HCT116 (cell line): ENCODE results near the gene FOXP1. TPM values are rescaled to one million over a fixed set of nuclear protein-coding genes. Genes with fewer than 3 reads are reported as not detected.

Source experiments
- ATAC-seq: fragments of 200-7000 bp; cut with Tn5 transposase; 2 replicates; pipeline ENCODE4 v1.9.1; 2020; ENCODE audit warnings: mild to moderate bottlenecking, moderate library complexity
- BruUV-seq: library from RNA; stranded (reverse); fragments of 400-500 nt; replicated peaks from 2 replicates; lab custom pipeline; 2021; lab: Mats Ljungman, UMichigan
- CTCF ChIA-PET: fragments of 300-600 bp; sonication (Branson Sonifier 250); formaldehyde crosslinking; loops from one replicate; lab custom pipeline; 2021; ENCODE audit warnings: antibody characterized with exemption; lab: Charles Lee
- POLR2A ChIA-PET: fragments of 300-600, 350-600 bp; sonication (Branson Sonifier 250); formaldehyde crosslinking; loops from one replicate; lab custom pipeline; 2021; ENCODE audit warnings: antibody characterized with exemption; lab: Charles Lee
- RAD21 ChIA-PET, 2 experiments: fragments of 300-600 bp; sonication (Branson Sonifier 250); formaldehyde crosslinking; loops; one replicate each; lab custom pipeline; 2023; ENCODE audit warnings: low total read pairs in 2 of 2; ENCODE audit not compliant: uncharacterized antibody in 2 of 2, unreplicated experiment in 2 of 2, low non-redundant PET in 1 of 2; lab: Charles Lee
- DNase-seq: peaks from one replicate; pipeline ENCODE4 v3.0.0-alpha.2; 2010; ENCODE audit warnings: low read depth, low spot score
- H2AFZ ChIP-seq: fragments of 200-600 bp; shearing (Covaris generic), sonication (generic); 2 replicates; pipeline ENCODE4 v1.6.1; 2017; ENCODE audit warnings: low read depth, mixed run types, mixed read lengths, antibody characterized with exemption, low read length; ENCODE audit not compliant: poor library complexity, severe bottlenecking
- H3K27ac ChIP-seq: 2 replicates; pipeline ENCODE4 v1.5.1; 2012; ENCODE audit warnings: low read depth, low read length
- H3K27me3 ChIP-seq: fragments of 200-600 bp; sonication (generic); 2 replicates; pipeline ENCODE4 v1.6.1; 2016; ENCODE audit warnings: mixed run types, low read length, mixed read lengths; ENCODE audit not compliant: insufficient read depth
- H3K36me3 ChIP-seq, 2 experiments: fragments of 200-500 bp in 1 of 2; fragments of 200-600 bp in 1 of 2; sonication (Bioruptor generic) in 1 of 2; sonication (generic) in 1 of 2; 2 replicates each; pipeline versions ENCODE4 v1.5.1 to v1.6.1; 2014 to 2016; ENCODE audit warnings: low read length in 2 of 2, inconsistent platforms in 1 of 2, mixed read lengths in 1 of 2, mixed run types in 1 of 2; ENCODE audit not compliant: insufficient read depth in 2 of 2, control insufficient read depth in 1 of 2
- H3K4me1 ChIP-seq, 2 experiments: fragments of 200-600 bp in 1 of 2; sonication (generic) in 1 of 2; 2 replicates each; pipeline versions ENCODE4 v1.5.1 to v1.6.1; 2012 to 2017; ENCODE audit warnings: low read length in 2 of 2, inconsistent platforms in 1 of 2, mild to moderate bottlenecking in 1 of 2, mixed read lengths in 1 of 2, mixed run types in 1 of 2, moderate library complexity in 1 of 2; ENCODE audit not compliant: insufficient read depth in 2 of 2, control insufficient read depth in 1 of 2
- H3K4me2 ChIP-seq: fragments of 200-600 bp; sonication (generic); 2 replicates; pipeline ENCODE4 v1.6.1; 2017; ENCODE audit warnings: mixed run types, low read length, mixed read lengths
- H3K4me3 ChIP-seq, 2 experiments: fragments of 200-600 bp in 1 of 2; sonication (generic) in 1 of 2; replicated peaks in 1 of 2; 2 replicates each; pipeline ENCODE4 v1.5.1; 2011 to 2016; ENCODE audit warnings: low read length in 2 of 2, control low read depth in 1 of 2, low read depth in 1 of 2, mild to moderate bottlenecking in 1 of 2, mixed read lengths in 1 of 2, mixed run types in 1 of 2
- H3K79me2 ChIP-seq: fragments of 200-600 bp; sonication (generic); 2 replicates; pipeline ENCODE4 v1.6.1; 2017; ENCODE audit warnings: mild to moderate bottlenecking, mixed run types, low read length, moderate library complexity, mixed read lengths; ENCODE audit not compliant: insufficient read depth
- H3K9ac ChIP-seq: fragments of 200-600 bp; sonication (generic); 2 replicates; pipeline ENCODE4 v1.6.1; 2016; ENCODE audit warnings: low read length, mixed read lengths
- H3K9me2 ChIP-seq: fragments of 200-600 bp; sonication (generic), shearing (Covaris generic); 2 replicates; pipeline ENCODE4 v1.6.1; 2017; ENCODE audit warnings: mixed run types, mild to moderate bottlenecking, moderate library complexity; ENCODE audit not compliant: insufficient read depth
- H3K9me3 ChIP-seq, 2 experiments: fragments of 200-500 bp in 1 of 2; fragments of 200-600 bp in 1 of 2; sonication (Bioruptor generic) in 1 of 2; sonication (generic) in 1 of 2; 2 replicates each; pipeline ENCODE4 v1.6.1; 2014 to 2017; ENCODE audit warnings: low read length in 2 of 2, mixed read lengths in 2 of 2, inconsistent platforms in 1 of 2, low read depth in 1 of 2, mild to moderate bottlenecking in 1 of 2, mixed run types in 1 of 2, moderate library complexity in 1 of 2; ENCODE audit not compliant: control insufficient read depth in 1 of 2, insufficient read depth in 1 of 2
- H4K20me1 ChIP-seq: fragments of 200-600 bp; sonication (generic), shearing (Covaris generic); 2 replicates; pipeline ENCODE4 v1.6.1; 2017; ENCODE audit warnings: mixed run types, mild to moderate bottlenecking, moderate library complexity; ENCODE audit not compliant: insufficient read depth
- CBX3 ChIP-seq: IDR thresholded peaks from 2 replicates; pipeline ENCODE4 v1.6.1; 2012; ENCODE audit warnings: low read depth
- CEBPB ChIP-seq: IDR thresholded peaks from 2 replicates; pipeline ENCODE4 v1.6.1; 2012; ENCODE audit warnings: low read depth
- EGR1 ChIP-seq: IDR thresholded peaks from 2 replicates; pipeline ENCODE4 v1.6.1; 2012; ENCODE audit warnings: low read depth
- ELF1 ChIP-seq: IDR thresholded peaks from 2 replicates; pipeline ENCODE4 v1.6.1; 2012; ENCODE audit warnings: low read depth, borderline replicate concordance
- EZH2phosphoT487 ChIP-seq: fragments of 200-600 bp; IDR thresholded peaks from 2 replicates; pipeline ENCODE4 v1.6.1; 2018; ENCODE audit warnings: antibody characterized with exemption, borderline replicate concordance
- FOSL1 ChIP-seq: IDR thresholded peaks from 2 replicates; pipeline ENCODE4 v1.6.1; 2012; ENCODE audit warnings: low read depth
- JUND ChIP-seq: IDR thresholded peaks from 2 replicates; pipeline ENCODE4 v1.6.1; 2012
- POLR2AphosphoS5 ChIP-seq: IDR thresholded peaks from 2 replicates; pipeline ENCODE4 v1.6.1; 2011; ENCODE audit warnings: mild to moderate bottlenecking, low read depth, low read length, moderate library complexity
- RAD21 ChIP-seq: IDR thresholded peaks from 2 replicates; pipeline ENCODE4 v1.6.1; 2012; ENCODE audit warnings: low read depth, mild to moderate bottlenecking
- REST ChIP-seq: IDR thresholded peaks from 2 replicates; pipeline ENCODE4 v1.6.1; 2012; ENCODE audit warnings: low read depth
- SP1 ChIP-seq: IDR thresholded peaks from 2 replicates; pipeline ENCODE4 v1.6.1; 2012; ENCODE audit warnings: low read depth
- SRF ChIP-seq: IDR thresholded peaks from 2 replicates; pipeline ENCODE4 v1.6.1; 2012; ENCODE audit warnings: low read depth
- TCF7L2 ChIP-seq: IDR thresholded peaks from 2 replicates; pipeline ENCODE4 v1.7.0; 2011; ENCODE audit warnings: borderline replicate concordance, inconsistent platforms; ENCODE audit not compliant: insufficient read depth, insufficient read length; ENCODE audit errors: extremely low read depth
- YY1 ChIP-seq: IDR thresholded peaks from 2 replicates; pipeline ENCODE4 v1.6.1; 2011; ENCODE audit warnings: low read length, low read depth, moderate library complexity, mild to moderate bottlenecking; ENCODE audit not compliant: insufficient replicate concordance; ENCODE audit errors: extremely low read depth
- ZBTB33 ChIP-seq: IDR thresholded peaks from 2 replicates; pipeline ENCODE4 v1.6.1; 2011; ENCODE audit warnings: mild to moderate bottlenecking, low read length, moderate library complexity; ENCODE audit not compliant: insufficient replicate concordance; ENCODE audit errors: extremely low read depth
- ZFX ChIP-seq: fragments of 450-650 bp; IDR thresholded peaks from 2 replicates; pipeline ENCODE4 v1.6.1; 2017
- ZNF274 ChIP-seq: fragments of 200-500 bp; sonication (Bioruptor generic); IDR thresholded peaks from 2 replicates; pipeline ENCODE4 v1.6.1; 2014; ENCODE audit warnings: mild to moderate bottlenecking, low read depth, low read length, inconsistent platforms
- intact Hi-C: fragments of 100-400 bp; cut with micrococcal nuclease; formaldehyde crosslinking; loops from 2 replicates; pipeline ENCODE4 v1.10.0; 2022
- total RNA-seq: library from RNA; stranded (reverse); gene quantifications from one replicate; pipeline ENCODE4 v1.2.1, GENCODE V29; 2021; ENCODE audit not compliant: unreplicated experiment

The FOXP1 gene
- total RNA-seq, 1 experiment from 2014 or later, result 11.4 TPM

GRCh38 chr3:71184252-71184651 is 399.3 kb downstream of the FOXP1 start:
- no TSS peak for BruUV-seq
- H3K9ac ChIP-seq, result no peak overlapping the region
- POLR2A ChIA-PET, result no interaction called here
- H4K20me1 ChIP-seq, result no peaks in the 10 kb centered on the region
- ATAC-seq, result no peak
- no peak overlapping the region for H3K27ac ChIP-seq
- H3K9me3 ChIP-seq, result no peaks in the 10 kb centered on the region
- RAD21 ChIA-PET, result no interaction called here
- CTCF ChIA-PET, result no interaction called here
- H3K36me3 ChIP-seq, result no peaks in the 10 kb centered on the region
- H3K79me2 ChIP-seq, result no peaks in the 10 kb centered on the region
- TF ChIP-seq RAD21, result no peak
- TF ChIP-seq FOSL1, result no peak
- no peak for TF ChIP-seq YY1
- no peak for TF ChIP-seq ZNF274
- no peak for TF ChIP-seq POLR2AphosphoS5
- no peak for TF ChIP-seq SP1
- TF ChIP-seq EGR1, result no peak
- TF ChIP-seq JUND, result no peak
- no peak for TF ChIP-seq CBX3
- no peak for TF ChIP-seq ELF1
- TF ChIP-seq, all 23 proteins: peak for 0
- no peak for DNase-seq
- Histone ChIP-seq H3K9me2 (no peaks in the 10 kb centered on the region), H3K27me3 (no peaks in the 10 kb centered on the region), H2AFZ (no peak overlapping the region), H3K4me3 (no peak overlapping the region), H3K4me2 (no peak overlapping the region), H3K4me1 (no peaks in the 10 kb centered on the region)
- intact Hi-C loops, result no loop called here

- no peaks in the 10 kb centered on the region for H3K9me3 ChIP-seq
- RAD21 ChIA-PET, result no interaction called here
- H2AFZ ChIP-seq, result no peak overlapping the region
- H3K4me3 ChIP-seq, result no peak overlapping the region
- ATAC-seq (no peak), DNase-seq (no peak)
- BruUV-seq, result no TSS peak
- no peaks in the 10 kb centered on the region for H3K79me2 ChIP-seq
- H3K4me2 ChIP-seq, result no peak overlapping the region
- no peak overlapping the region for H3K27ac ChIP-seq
- H3K9ac ChIP-seq, result no peak overlapping the region
- no peaks in the 10 kb centered on the region for H4K20me1 ChIP-seq
- no peaks in the 10 kb centered on the region for H3K9me2 ChIP-seq
- CTCF ChIA-PET, result no interaction called here
- POLR2A ChIA-PET, result no interaction called here
- intact Hi-C loops, result no loop called here
- H3K36me3 ChIP-seq, result no peaks in the 10 kb centered on the region
- no peaks in the 10 kb centered on the region for H3K4me1 ChIP-seq
- H3K27me3 ChIP-seq, result no peaks in the 10 kb centered on the region
- TF ChIP-seq SP1 (no peak), YY1 (no peak), EZH2phosphoT487 (no peak), CBX3 (no peak), ZBTB33 (no peak), TCF7L2 (no peak), SRF (no peak), ELF1 (no peak), CEBPB (no peak), REST (no peak), ZFX (no peak)
Measured at GRCh38 chr3:71183549-71183948, 400.0 kb downstream of the FOXP1 start.
